ENCODE measurements around the gene CERS5.

CERS5 gene

DNA sequence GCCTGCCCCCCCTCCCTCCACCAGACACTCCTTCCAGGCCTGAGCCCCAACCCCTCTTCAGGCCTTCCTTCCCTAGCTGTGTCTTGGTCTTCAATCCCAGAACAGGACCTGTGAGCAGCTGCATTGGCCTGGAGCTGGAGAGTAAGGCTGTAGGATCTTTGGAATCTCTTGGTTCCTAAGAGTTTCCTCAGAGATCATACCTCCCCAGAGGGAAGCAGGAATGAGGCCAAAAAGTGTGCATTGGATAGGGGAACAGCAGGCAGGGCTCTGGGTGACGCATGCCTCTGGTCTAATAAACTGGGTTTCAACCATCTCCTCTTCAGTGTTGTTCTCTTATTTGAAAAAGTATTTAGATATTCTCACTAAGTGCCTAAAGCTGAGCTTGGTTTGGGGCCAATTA, 83.9 kb downstream of the CERS5 start:
- DNase-seq (ENCODE audit: low read depth), result no peak
- H3K4me3 ChIP-seq (ENCODE audit: low read depth, low read length), result no peak overlapping the region
- TF ChIP-seq POLR2A (IDR thresholded peaks at IDR 0.05; ENCODE audit: extremely low read depth, insufficient read length), result no peak

DNA sequence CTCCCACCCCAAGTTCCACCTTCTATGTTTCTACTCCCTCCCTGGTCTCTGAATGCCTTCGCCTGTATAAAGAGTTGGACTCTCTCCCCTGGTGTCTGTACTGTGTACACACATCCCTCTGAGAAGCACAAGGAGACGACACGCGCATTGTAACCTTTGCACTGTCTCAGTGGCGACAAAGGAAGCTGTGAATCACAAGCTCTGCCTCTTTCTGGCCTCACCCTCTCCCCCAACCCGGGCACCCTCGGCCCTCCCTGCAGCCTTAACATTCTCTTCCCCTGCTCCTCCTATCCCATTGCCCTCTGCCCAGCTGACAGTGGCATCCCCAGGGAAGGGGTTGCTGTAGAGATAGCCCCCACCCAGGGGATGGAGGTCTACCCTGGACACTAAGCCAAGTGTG, 84.5 kb downstream of the CERS5 start:
- TF ChIP-seq, protein P1, sequence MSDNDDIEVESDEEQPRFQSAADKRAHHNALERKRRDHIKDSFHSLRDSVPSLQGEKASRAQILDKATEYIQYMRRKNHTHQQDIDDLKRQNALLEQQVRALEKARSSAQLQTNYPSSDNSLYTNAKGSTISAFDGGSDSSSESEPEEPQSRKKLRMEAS (IDR thresholded peaks at IDR 0.05; ENCODE audit: low read depth, low read length), result no peak
- TF ChIP-seq CTCF (IDR thresholded peaks at IDR 0.05; ENCODE audit: low read depth, low read length) (no peak), MYC (IDR thresholded peaks at IDR 0.05; ENCODE audit: low read depth, low read length) (no peak), POLR2A (IDR thresholded peaks at IDR 0.05; ENCODE audit: extremely low read depth, insufficient read length) (no peak)
- H3K4me3 ChIP-seq (ENCODE audit: low read depth, low read length), result no peak overlapping the region
- DNase-seq (ENCODE audit: low read depth), result no peak

DNA sequence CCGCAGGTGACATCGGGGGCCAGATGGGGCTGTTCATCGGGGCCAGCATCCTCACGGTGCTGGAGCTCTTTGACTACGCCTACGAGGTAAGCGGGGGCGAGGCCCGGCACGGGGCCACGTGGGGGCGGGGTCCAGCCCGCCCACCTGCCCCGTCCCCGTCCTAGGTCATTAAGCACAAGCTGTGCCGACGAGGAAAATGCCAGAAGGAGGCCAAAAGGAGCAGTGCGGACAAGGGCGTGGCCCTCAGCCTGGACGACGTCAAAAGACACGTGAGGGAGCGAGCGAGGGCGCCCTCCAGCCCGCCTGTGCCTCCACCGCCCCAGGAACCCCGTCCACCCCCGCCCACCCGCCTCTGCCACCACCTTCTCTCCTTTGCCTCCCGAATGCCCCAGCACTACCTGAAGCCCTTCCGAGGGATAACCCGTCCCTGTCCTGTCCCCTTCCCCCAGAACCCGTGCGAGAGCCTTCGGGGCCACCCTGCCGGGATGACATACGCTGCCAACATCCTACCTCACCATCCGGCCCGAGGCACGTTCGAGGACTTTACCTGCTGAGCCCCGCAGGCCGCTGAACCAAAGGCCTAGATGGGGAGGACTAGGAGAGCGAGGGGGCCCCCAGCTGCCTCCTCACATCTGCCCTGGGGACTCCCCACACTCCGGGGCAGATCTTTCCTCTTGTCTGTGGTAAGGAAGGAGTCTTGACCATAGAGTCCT, 85.9 kb downstream of the CERS5 start:
- DNase-seq (ENCODE audit: low read depth), result no peak
- no peak overlapping the region for H3K4me3 ChIP-seq (ENCODE audit: low read depth, low read length)
- TF ChIP-seq, protein P1 (IDR thresholded peaks at IDR 0.05; ENCODE audit: low read depth, low read length), result no peak
- TF ChIP-seq CTCF (IDR thresholded peaks at IDR 0.05; ENCODE audit: low read depth, low read length), result no peak
- TF ChIP-seq MYC (IDR thresholded peaks at IDR 0.05; ENCODE audit: low read depth, low read length), result no peak
- no peak for TF ChIP-seq POLR2A (IDR thresholded peaks at IDR 0.05; ENCODE audit: extremely low read depth, insufficient read length)

- DNase-seq (ENCODE audit: low read depth), result no peak
- TF ChIP-seq, protein P1 (IDR thresholded peaks at IDR 0.05; ENCODE audit: low read depth, low read length), result no peak
- TF ChIP-seq POLR2A (IDR thresholded peaks at IDR 0.05; ENCODE audit: extremely low read depth, insufficient read length) (no peak), CTCF (IDR thresholded peaks at IDR 0.05; ENCODE audit: low read depth, low read length) (no peak), MYC (IDR thresholded peaks at IDR 0.05; ENCODE audit: low read depth, low read length) (no peak)
- H3K4me3 ChIP-seq (ENCODE audit: low read depth, low read length), result no peak overlapping the region
Observed at GRCh38 chr12:50079771-50080170, 87.4 kb downstream of the CERS5 start.

All from NB4 (cell line).